ENCODE data around the gene ACOT11. TPM values are rescaled to one million over a fixed set of nuclear protein-coding genes. Genes with fewer than 3 reads are reported as not detected.

Gene ACOT11
- polyA plus RNA-seq, 3 donors: 11.5 to 17.2 (median 12.8) TPM

GRCh38 chr1:54652168-54652567, 104.1 kb downstream of the ACOT11 start:
- DNase-seq (ENCODE audit: extremely low read depth in 1 of 11, low read depth in 9 of 11, low spot score in 4 of 11): no peak

- DNase-seq (ENCODE audit: extremely low read depth in 1 of 11, low read depth in 9 of 11, low spot score in 4 of 11): no peak
These were observed 105.0 kb downstream of the ACOT11 start for GRCh38 chr1:54653036-54653435.

GRCh38 chr1:54658164-54658913, 110.3 kb downstream of the ACOT11 start:
- no peak for DNase-seq (ENCODE audit: extremely low read depth in 1 of 11, low read depth in 9 of 11, low spot score in 4 of 11)

Other genes starting within 250 kb of the ACOT11 start
- gene SSBP3, start 141.8 kb upstream of the ACOT11 start, polyA plus RNA-seq (ENCODE audit: insufficient read length in 3 of 3): 100 to 1,000 TPM; 119 to 124 (median 120) TPM
- gene FAM151A, start 75.3 kb downstream of the ACOT11 start, polyA plus RNA-seq (ENCODE audit: insufficient read length in 3 of 3): 10 to 100 TPM; 23.1 to 38.1 (median 32.5) TPM
- 10 to 100 TPM in 1 of 3 donors, 1 to 10 TPM in 2; 2.4 to 15.3 (median 7.5) TPM for gene MROH7, start 93.6 kb downstream of the ACOT11 start, polyA plus RNA-seq (ENCODE audit: insufficient read length in 3 of 3)
- 10 to 100 TPM; 31.8 to 34.1 (median 32.8) TPM for gene TTC4, start 167.6 kb downstream of the ACOT11 start, polyA plus RNA-seq (ENCODE audit: insufficient read length in 3 of 3)
- 10 to 100 TPM in 1 of 3 donors, 1 to 10 TPM in 2; 9.0 to 11.4 (median 9.5) TPM for gene PARS2, start 216.3 kb downstream of the ACOT11 start, polyA plus RNA-seq (ENCODE audit: insufficient read length in 3 of 3)

Measured in renal cortex interstitium (tissue), 11 donors.